ENCODE results near the gene KLHDC7B. TPM values are rescaled to one million over a fixed set of nuclear protein-coding genes. Genes with fewer than 3 reads are reported as not detected.

The KLHDC7B gene
- total and polyA plus RNA-seq, 2 experiments from 2014 or later: 0.75 to 1.7 TPM

- no peaks in the 10 kb centered on the region for H3K36me3 ChIP-seq (replicated peaks; ENCODE audit: insufficient read depth, low read depth)
- peak within 1 kb of the TSS; percentile 95 for H3K27ac ChIP-seq
- TF ChIP-seq EZH2 (IDR thresholded peaks at IDR 0.05; ENCODE audit: borderline replicate concordance): no peak
- TF ChIP-seq CTCF (IDR thresholded peaks at IDR 0.05; ENCODE audit: poor library complexity): peak; percentile 13
- H3K27me3 ChIP-seq: no peaks in the 10 kb centered on the region
- H2AFZ ChIP-seq: peak within 1 kb of the TSS; percentile 100
- H3K9me3 ChIP-seq (ENCODE audit: low read depth): no peaks in the 10 kb centered on the region
- H3K4me1 ChIP-seq (ENCODE audit: insufficient read depth): peaks cover 14% of the 10 kb centered on the region
- H3K4me2 ChIP-seq: peak within 1 kb of the TSS; percentile 96
- H3K79me2 ChIP-seq: peaks cover 61% of the 10 kb centered on the region
- peak; percentile 99 for DNase-seq (ENCODE audit: low spot score)
- H3K9me2 ChIP-seq (replicated peaks; ENCODE audit: insufficient read depth): no peaks in the 10 kb centered on the region
- 1% methylated on average over 62 of the region's 76 CpGs for WGBS (ENCODE audit: low lambda C conversion rate, missing lambda C conversion rate)
- H4K20me1 ChIP-seq (ENCODE audit: insufficient read depth, poor library complexity, severe bottlenecking): no peaks in the 10 kb centered on the region
- peak within 1 kb of the TSS; percentile 99 for H3K4me3 ChIP-seq
Measured at GRCh38 chr22:50507991-50508884, 37.5 kb upstream of the KLHDC7B start, which contains the start of gene NCAPH2. Gene NCAPH2 (plus strand): TSS chr22:50508224. CDS start chr22:50508338, 114 bp downstream.

- H3K27me3 ChIP-seq: no peaks in the 10 kb centered on the region
- peak overlapping the region; percentile 81 for H3K4me2 ChIP-seq
- DNase-seq (ENCODE audit: low spot score): peak; percentile 5
- no peaks in the 10 kb centered on the region for H3K9me3 ChIP-seq (ENCODE audit: low read depth)
- TF ChIP-seq CTCF (IDR thresholded peaks at IDR 0.05; ENCODE audit: poor library complexity) (no peak), EZH2 (IDR thresholded peaks at IDR 0.05; ENCODE audit: borderline replicate concordance) (no peak), EZH2phosphoT487 (IDR thresholded peaks at IDR 0.05; ENCODE audit: low read depth, severe bottlenecking, unreplicated experiment) (no peak)
- peak overlapping the region; percentile 95 for H3K27ac ChIP-seq
- no peak overlapping the region for H2AFZ ChIP-seq
- H4K20me1 ChIP-seq (ENCODE audit: insufficient read depth, poor library complexity, severe bottlenecking): no peaks in the 10 kb centered on the region
- no peaks in the 10 kb centered on the region for H3K36me3 ChIP-seq (replicated peaks; ENCODE audit: insufficient read depth, low read depth)
- H3K9me2 ChIP-seq (replicated peaks; ENCODE audit: insufficient read depth): no peaks in the 10 kb centered on the region
- peaks cover 14% of the 10 kb centered on the region for H3K4me1 ChIP-seq (ENCODE audit: insufficient read depth)
- WGBS (ENCODE audit: low lambda C conversion rate, missing lambda C conversion rate): 55% methylated on average over 3 of the region's 3 CpGs
- H3K79me2 ChIP-seq: peaks cover 68% of the 10 kb centered on the region
- H3K4me3 ChIP-seq: peak overlapping the region; percentile 56
Measured at GRCh38 chr22:50508897-50509296, 36.8 kb upstream of the KLHDC7B start.

GRCh38 chr22:50513175-50513574, 32.5 kb upstream of the KLHDC7B start:
- Histone ChIP-seq H2AFZ (no peak overlapping the region), H3K4me1 (ENCODE audit: insufficient read depth) (peaks cover 9% of the 10 kb centered on the region)

More at GRCh38 chr22:50513175-50513574, 32.5 kb upstream of the KLHDC7B start:
- Histone ChIP-seq H4K20me1 (ENCODE audit: insufficient read depth, poor library complexity, severe bottlenecking) (no peaks in the 10 kb centered on the region), H3K27ac (no peak overlapping the region), H3K4me2 (no peak overlapping the region), H3K9me2 (replicated peaks; ENCODE audit: insufficient read depth) (no peaks in the 10 kb centered on the region), H3K9me3 (ENCODE audit: low read depth) (no peaks in the 10 kb centered on the region), H3K27me3 (no peaks in the 10 kb centered on the region), H3K36me3 (replicated peaks; ENCODE audit: insufficient read depth, low read depth) (no peaks in the 10 kb centered on the region), H3K4me3 (no peak overlapping the region), H3K79me2 (peaks cover 69% of the 10 kb centered on the region)
- no peak for TF ChIP-seq EZH2 (IDR thresholded peaks at IDR 0.05; ENCODE audit: borderline replicate concordance)
- TF ChIP-seq EZH2phosphoT487 (IDR thresholded peaks at IDR 0.05; ENCODE audit: low read depth, severe bottlenecking, unreplicated experiment): no peak
- TF ChIP-seq CTCF (IDR thresholded peaks at IDR 0.05; ENCODE audit: poor library complexity): no peak
- DNase-seq (ENCODE audit: low spot score): peak; percentile 2
- WGBS (ENCODE audit: low lambda C conversion rate, missing lambda C conversion rate): 98% methylated on average over 15 of the region's 15 CpGs

All from hepatocyte (in vitro differentiated cells).